Tibial nerve (tissue), 3 donors: ENCODE measurements around the gene CETN1.

Experiments
- POLR2A ChIP-seq, 2 donors: fragments of 450-650 bp; IDR thresholded peaks; one replicate each; pipeline ENCODE4 v1.6.1; 2017; ENCODE audit warnings: antibody characterized with exemption in 2 of 2, mild to moderate bottlenecking in 2 of 2, moderate library complexity in 2 of 2
- TF ChIP-seq, protein P1 (sequence below), 5 experiments: fragments of 200-600 bp in 3 of 5; fragments of 450-650 bp in 2 of 5; sonication (generic) in 3 of 5; IDR thresholded peaks; one replicate each; pipeline ENCODE4 v1.5.1; 2016 to 2019; ENCODE audit warnings: antibody characterized with exemption in 5 of 5, mild to moderate bottlenecking in 3 of 5, moderate library complexity in 2 of 5

DNA sequence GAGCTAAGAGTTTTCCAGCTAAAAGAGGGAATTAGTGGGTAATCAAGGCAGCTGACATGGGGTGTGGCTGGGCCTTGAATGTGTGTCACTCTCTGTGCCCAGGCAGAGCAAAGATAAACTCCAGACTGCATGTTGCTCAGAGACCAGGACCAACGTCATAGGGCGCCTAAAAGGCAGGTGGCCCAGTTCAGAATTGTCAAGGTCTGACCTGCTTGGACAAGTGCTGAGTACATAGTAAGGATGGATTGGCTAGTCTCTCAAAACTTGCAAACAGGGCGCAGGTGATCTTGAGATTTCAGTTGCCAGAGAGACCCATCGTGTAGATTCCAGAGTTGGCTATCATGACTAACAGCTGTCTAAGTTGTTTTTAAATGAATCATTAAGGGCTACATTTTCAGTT, 35.6 kb downstream of the CETN1 start:
- TF ChIP-seq, protein P1, sequence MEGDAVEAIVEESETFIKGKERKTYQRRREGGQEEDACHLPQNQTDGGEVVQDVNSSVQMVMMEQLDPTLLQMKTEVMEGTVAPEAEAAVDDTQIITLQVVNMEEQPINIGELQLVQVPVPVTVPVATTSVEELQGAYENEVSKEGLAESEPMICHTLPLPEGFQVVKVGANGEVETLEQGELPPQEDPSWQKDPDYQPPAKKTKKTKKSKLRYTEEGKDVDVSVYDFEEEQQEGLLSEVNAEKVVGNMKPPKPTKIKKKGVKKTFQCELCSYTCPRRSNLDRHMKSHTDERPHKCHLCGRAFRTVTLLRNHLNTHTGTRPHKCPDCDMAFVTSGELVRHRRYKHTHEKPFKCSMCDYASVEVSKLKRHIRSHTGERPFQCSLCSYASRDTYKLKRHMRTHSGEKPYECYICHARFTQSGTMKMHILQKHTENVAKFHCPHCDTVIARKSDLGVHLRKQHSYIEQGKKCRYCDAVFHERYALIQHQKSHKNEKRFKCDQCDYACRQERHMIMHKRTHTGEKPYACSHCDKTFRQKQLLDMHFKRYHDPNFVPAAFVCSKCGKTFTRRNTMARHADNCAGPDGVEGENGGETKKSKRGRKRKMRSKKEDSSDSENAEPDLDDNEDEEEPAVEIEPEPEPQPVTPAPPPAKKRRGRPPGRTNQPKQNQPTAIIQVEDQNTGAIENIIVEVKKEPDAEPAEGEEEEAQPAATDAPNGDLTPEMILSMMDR (IDR thresholded peaks at IDR 0.05) = no peak
- TF ChIP-seq POLR2A (IDR thresholded peaks at IDR 0.05) = no peak
